ENCODE results near the gene WDFY4. TPM values are rescaled to one million over a fixed set of nuclear protein-coding genes. Genes with fewer than 3 reads are reported as not detected.

Gene WDFY4
- total and polyA plus RNA-seq, 8 donors: 0.15 to 8.0 (median 2.7) TPM

- intact Hi-C loops (cut with DNase I; ENCODE audit: low total_unique reads): no loop called here
Measured at GRCh38 chr10:48651839-48652238, 32.8 kb upstream of the WDFY4 start.

GRCh38 chr10:48652344-48652743 lies 32.3 kb upstream of the WDFY4 start:
- intact Hi-C loops (cut with DNase I; ENCODE audit: low total_unique reads): no loop called here
- TF ChIP-seq POLR2A (IDR thresholded peaks at IDR 0.05) (no peak), EP300 (IDR thresholded peaks at IDR 0.05) (no peak), CTCF (IDR thresholded peaks at IDR 0.05) (no peak), POLR2AphosphoS5 (IDR thresholded peaks at IDR 0.05) (no peak)
- H3K4me1 ChIP-seq: peaks cover 13 to 20% (median 18%) of the 10 kb centered on the region in 4 donors
- no peaks in the 10 kb centered on the region for H3K36me3 ChIP-seq
- no peak overlapping the region for H3K27ac ChIP-seq
- H3K27me3 ChIP-seq: peaks cover 0 to 19% (median 0%) of the 10 kb centered on the region in 3 donors
- no peaks in the 10 kb centered on the region for H3K9me3 ChIP-seq
- DNase-seq: no peak
- H3K4me3 ChIP-seq: no peak overlapping the region
- WGBS, 5 donors: 75 to 82% (median 81%) methylated on average over 4 of the region's 4 CpGs

More at GRCh38 chr10:48651839-48652238, 32.8 kb upstream of the WDFY4 start:
- no peak overlapping the region for H3K4me3 ChIP-seq
- no peak for DNase-seq
- TF ChIP-seq CTCF (IDR thresholded peaks at IDR 0.05): no peak
- TF ChIP-seq EP300 (IDR thresholded peaks at IDR 0.05): no peak
- TF ChIP-seq POLR2A (IDR thresholded peaks at IDR 0.05): no peak
- no peak for TF ChIP-seq POLR2AphosphoS5 (IDR thresholded peaks at IDR 0.05)
- H3K27me3 ChIP-seq: peaks cover 0 to 15% (median 0%) of the 10 kb centered on the region in 3 donors
- 58 to 84% (median 77%) methylated on average over 4 of the region's 4 CpGs for WGBS, 5 donors
- H3K36me3 ChIP-seq: no peaks in the 10 kb centered on the region
- H3K27ac ChIP-seq: no peak overlapping the region
- H3K9me3 ChIP-seq: no peaks in the 10 kb centered on the region
- peaks cover 13 to 19% (median 18%) of the 10 kb centered on the region in 4 donors for H3K4me1 ChIP-seq

- H3K27ac ChIP-seq: no peak overlapping the region
- H3K4me1 ChIP-seq: peaks cover 13 to 20% (median 18%) of the 10 kb centered on the region in 4 donors
- no peak for DNase-seq
- intact Hi-C loops (cut with DNase I; ENCODE audit: low total_unique reads): no loop called here
- H3K27me3 ChIP-seq: peaks cover 0 to 25% (median 0%) of the 10 kb centered on the region in 3 donors
- no peaks in the 10 kb centered on the region for H3K36me3 ChIP-seq
- TF ChIP-seq EP300 (IDR thresholded peaks at IDR 0.05): no peak
- TF ChIP-seq CTCF (IDR thresholded peaks at IDR 0.05): no peak
- no peak for TF ChIP-seq POLR2A (IDR thresholded peaks at IDR 0.05)
- no peak for TF ChIP-seq POLR2AphosphoS5 (IDR thresholded peaks at IDR 0.05)
- H3K9me3 ChIP-seq: no peaks in the 10 kb centered on the region
- 75 to 84% (median 81%) methylated on average over 5 of the region's 5 CpGs for WGBS, 5 donors
- no peak overlapping the region for H3K4me3 ChIP-seq
Measured at GRCh38 chr10:48653347-48653746, 31.3 kb upstream of the WDFY4 start.

GRCh38 chr10:48653944-48654698 lies 30.6 kb upstream of the WDFY4 start:
- 85 to 94% (median 88%) methylated on average over 4 of the region's 4 CpGs for WGBS, 5 donors

More at GRCh38 chr10:48653944-48654698, 30.6 kb upstream of the WDFY4 start:
- Histone ChIP-seq H3K9me3 (no peaks in the 10 kb centered on the region), H3K36me3 (no peaks in the 10 kb centered on the region), H3K27me3 (peaks cover 0 to 25% (median 0%) of the 10 kb centered on the region in 3 donors), H3K4me1 (peaks cover 13 to 20% (median 18%) of the 10 kb centered on the region in 4 donors), H3K27ac (no peak overlapping the region), H3K4me3 (no peak overlapping the region)
- DNase-seq: no peak
- no peak for TF ChIP-seq EP300 (IDR thresholded peaks at IDR 0.05)
- TF ChIP-seq CTCF (IDR thresholded peaks at IDR 0.05): no peak
- TF ChIP-seq POLR2AphosphoS5 (IDR thresholded peaks at IDR 0.05): no peak
- TF ChIP-seq POLR2A (IDR thresholded peaks at IDR 0.05): no peak
- intact Hi-C loops (cut with DNase I; ENCODE audit: low total_unique reads): no loop called here
